HG03342 (cell line): Measurements from ENCODE around the gene BNIP1.

Source experiments
- ATAC-seq: cut with Tn5 transposase; IDR thresholded peaks from one replicate; pipeline ENCODE4 v1.9.1; 2021; ENCODE audit warnings: mild to moderate bottlenecking, moderate library complexity; ENCODE audit not compliant: unreplicated experiment

BNIP1 gene

DNA sequence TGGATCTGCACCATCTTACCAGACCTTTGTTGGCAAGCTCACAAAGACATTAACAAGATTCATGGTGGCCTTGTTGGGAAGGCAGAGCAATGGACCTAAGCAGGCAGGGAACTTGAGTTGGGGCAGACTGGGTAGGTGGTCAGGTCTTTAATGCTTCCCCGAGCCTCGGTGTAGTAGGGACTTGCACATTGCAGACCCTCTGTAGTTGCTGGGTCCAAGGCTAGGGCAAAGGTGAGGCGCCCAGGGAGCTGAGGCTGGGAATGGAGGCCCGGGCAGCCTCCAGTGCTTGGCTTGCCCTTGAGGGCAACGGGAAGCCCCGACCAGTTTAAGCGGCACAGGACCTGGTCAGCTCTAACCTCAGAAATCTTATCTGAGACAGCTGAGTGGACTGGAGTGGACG, 66.5 kb downstream of the BNIP1 start:
- ATAC-seq, result no peak

- no peak for ATAC-seq
Measured at GRCh38 chr5:173211284-173211683, 67.0 kb downstream of the BNIP1 start.

GRCh38 chr5:173213236-173213933, 69.1 kb downstream of the BNIP1 start:
- ATAC-seq, result no peak
